K562 (cell line): ENCODE data around the gene EEF2. TPM values are rescaled to one million over a fixed set of nuclear protein-coding genes. Genes with fewer than 3 reads are reported as not detected.

Experiments used
- ADNP ChIP-seq: fragments of 200-800 bp; sonication (Bioruptor generic); IDR thresholded peaks from 2 replicates; pipeline ENCODE4 v1.6.1; 2016; ENCODE audit warnings: missing genetic modification characterization, missing compliant biosample characterization
- CBFB ChIP-seq: sonication (generic); formaldehyde crosslinking; IDR thresholded peaks from 2 replicates; pipeline ENCODE4 v1.4.0; 2020; ENCODE audit warnings: mild to moderate bottlenecking, missing genetic modification reagents
- COPS2 ChIP-seq: fragments of 450-650 bp; conservative IDR thresholded peaks from 2 replicates; pipeline ENCODE4 v1.6.1; 2016; ENCODE audit warnings: mild to moderate bottlenecking, moderate library complexity
- CREM ChIP-seq: IDR thresholded peaks from 2 replicates; pipeline ENCODE4 v1.6.1; 2014; ENCODE audit warnings: antibody characterized with exemption, low read depth
- FOSL1 ChIP-seq: fragments of 200-800 bp; sonication (Bioruptor generic); conservative IDR thresholded peaks from 2 replicates; pipeline ENCODE4 v1.6.1; 2016; ENCODE audit warnings: missing genetic modification characterization, missing compliant biosample characterization
- FOXJ2 ChIP-seq: fragments of 200-800 bp; sonication (Bioruptor generic); IDR thresholded peaks from 2 replicates; pipeline ENCODE4 v1.6.1; 2016; ENCODE audit warnings: missing genetic modification characterization, missing compliant biosample characterization
- GTF2A2 ChIP-seq: IDR thresholded peaks from 2 replicates; pipeline ENCODE4 v1.6.1; 2016; ENCODE audit warnings: mild to moderate bottlenecking, missing genetic modification characterization, missing compliant biosample characterization
- MAFK ChIP-seq: IDR thresholded peaks from 2 replicates; pipeline ENCODE4 v1.6.1; 2011; ENCODE audit warnings: low read length, improper control_type of control experiment
- MYBL2 ChIP-seq, 2 experiments: fragments of 450-650 bp in 1 of 2; sonication (generic) in 1 of 2; formaldehyde crosslinking in 1 of 2; IDR thresholded peaks; 2 replicates each; pipeline versions ENCODE4 v1.6.1 to v1.8.1; 2017 to 2022; ENCODE audit warnings: borderline replicate concordance in 1 of 2, inconsistent platforms in 1 of 2, low read depth in 1 of 2, mild to moderate bottlenecking in 1 of 2, missing genetic modification reagents in 1 of 2, moderate library complexity in 1 of 2
- NCOA4 ChIP-seq: fragments of 450-650 bp; IDR thresholded peaks from 2 replicates; pipeline ENCODE4 v1.6.1; 2018; ENCODE audit warnings: mild to moderate bottlenecking; ENCODE audit not compliant: partially characterized antibody
- NFIX ChIP-seq: fragments of 250-450 bp; sonication (Bioruptor Pico); IDR thresholded peaks from 2 replicates; pipeline ENCODE4 v1.4.0; 2020; ENCODE audit warnings: low read depth, mild to moderate bottlenecking, moderate library complexity
- NRF1 ChIP-seq, 2 experiments: fragments of 450-650 bp; IDR thresholded peaks in 1 of 2; conservative IDR thresholded peaks in 1 of 2; 2 replicates each; pipeline ENCODE4 v1.6.1; 2014; ENCODE audit warnings: mild to moderate bottlenecking in 2 of 2
- PHB ChIP-seq: fragments of 250-450 bp; sonication (Bioruptor Pico); IDR thresholded peaks from 2 replicates; pipeline ENCODE4 v1.5.0; 2021
- SAP30 ChIP-seq: fragments of 200-600 bp; sonication (generic); IDR thresholded peaks from 2 replicates; pipeline ENCODE4 v1.6.1; 2012; ENCODE audit warnings: borderline replicate concordance, low read depth, mild to moderate bottlenecking, moderate library complexity, low read length, control low read depth, inconsistent platforms; ENCODE audit not compliant: insufficient read depth, poor library complexity, severe bottlenecking
- SLC30A9 ChIP-seq: fragments of 250-450 bp; sonication (Bioruptor Pico); IDR thresholded peaks from 2 replicates; pipeline ENCODE4 v1.8.0; 2022; ENCODE audit warnings: mild to moderate bottlenecking, moderate library complexity
- SNIP1 ChIP-seq: fragments of 450-650 bp; IDR thresholded peaks from 2 replicates; pipeline ENCODE4 v1.7.1; 2017; ENCODE audit warnings: low read depth, mild to moderate bottlenecking
- TAF9B ChIP-seq: fragments of 450-650 bp; IDR thresholded peaks from 2 replicates; pipeline ENCODE4 v1.6.1; 2018; ENCODE audit warnings: mild to moderate bottlenecking; ENCODE audit not compliant: partially characterized antibody
- ZNF174 ChIP-seq: fragments of 250-450 bp; sonication (Bioruptor Pico); IDR thresholded peaks from 2 replicates; pipeline ENCODE4 v1.4.0; 2020; ENCODE audit warnings: mild to moderate bottlenecking
- ZNF311 ChIP-seq: fragments of 250-450 bp; sonication (Bioruptor Pico); IDR thresholded peaks from 2 replicates; pipeline ENCODE4 v1.4.0; 2020; ENCODE audit warnings: mild to moderate bottlenecking, moderate library complexity
- polyA plus RNA-seq, 8 experiments: library from polyadenylated mRNA; depleted of rRNA in 4 of 8; stranded (reverse) in 5 of 8; unstranded in 3 of 8; fragments of >200 nt; fragmentation: Nextera tagmentation in 2 of 8; fragmentation: Illumina TruSeq in 1 of 8; extraction: Ambion mirVana in 2 of 8; extraction: Trizol in 1 of 8; gene quantifications; 2 replicates each; pipeline versions ENCODE4 v1.2.1 to v1.2.3, GENCODE V29; 2011 to 2014; ENCODE audit warnings: inconsistent platforms in 1 of 8, missing spikeins in 1 of 8
- total RNA-seq, 7 experiments: library from RNA; depleted of rRNA in 6 of 7; stranded (reverse); fragments of >200 nt in 6 of 7; fragmentation: Illumina TruSeq in 2 of 7; extraction: Trizol in 2 of 7; gene quantifications; 2 replicates each; pipeline versions ENCODE4 v1.2.1 to v1.2.3, GENCODE V29; 2011 to 2021; ENCODE audit warnings: low replicate concordance in 1 of 7
- TF ChIP-seq, protein P1 (sequence below): sonication (generic); formaldehyde crosslinking; IDR thresholded peaks from 2 replicates; pipeline ENCODE4 v1.8.0; 2022; ENCODE audit warnings: mild to moderate bottlenecking, low read depth, missing genetic modification reagents
- TF ChIP-seq, protein P2 (sequence below): fragments of 150-350 bp; conservative IDR thresholded peaks from 2 replicates; pipeline ENCODE4 v1.6.1; 2014; ENCODE audit warnings: low read length
- TF ChIP-seq, protein P3 (sequence below): fragments of 250-450 bp; sonication (Bioruptor Pico); IDR thresholded peaks from 2 replicates; pipeline ENCODE4 v1.8.0; 2022; ENCODE audit warnings: moderate library complexity, mild to moderate bottlenecking, inconsistent platforms
- TF ChIP-seq, protein P4 (sequence below), 3 experiments: IDR thresholded peaks in 2 of 3; conservative IDR thresholded peaks in 1 of 3; 2 replicates each; pipeline ENCODE4 v1.5.1; 2011 to 2012; ENCODE audit warnings: low read length in 3 of 3, mild to moderate bottlenecking in 3 of 3, control low read depth in 2 of 3, improper control_type of control experiment in 1 of 3, inconsistent platforms in 1 of 3, low read depth in 1 of 3, mixed read lengths in 1 of 3, moderate library complexity in 1 of 3; ENCODE audit not compliant: insufficient read depth in 2 of 3

Gene EEF2
- total and polyA plus RNA-seq, 9 of the 15 experiments (the other 6 are each of a cell fraction or from before 2014, with no cell fraction given) = 372 to 3,003 (median 1,453) TPM

DNA sequence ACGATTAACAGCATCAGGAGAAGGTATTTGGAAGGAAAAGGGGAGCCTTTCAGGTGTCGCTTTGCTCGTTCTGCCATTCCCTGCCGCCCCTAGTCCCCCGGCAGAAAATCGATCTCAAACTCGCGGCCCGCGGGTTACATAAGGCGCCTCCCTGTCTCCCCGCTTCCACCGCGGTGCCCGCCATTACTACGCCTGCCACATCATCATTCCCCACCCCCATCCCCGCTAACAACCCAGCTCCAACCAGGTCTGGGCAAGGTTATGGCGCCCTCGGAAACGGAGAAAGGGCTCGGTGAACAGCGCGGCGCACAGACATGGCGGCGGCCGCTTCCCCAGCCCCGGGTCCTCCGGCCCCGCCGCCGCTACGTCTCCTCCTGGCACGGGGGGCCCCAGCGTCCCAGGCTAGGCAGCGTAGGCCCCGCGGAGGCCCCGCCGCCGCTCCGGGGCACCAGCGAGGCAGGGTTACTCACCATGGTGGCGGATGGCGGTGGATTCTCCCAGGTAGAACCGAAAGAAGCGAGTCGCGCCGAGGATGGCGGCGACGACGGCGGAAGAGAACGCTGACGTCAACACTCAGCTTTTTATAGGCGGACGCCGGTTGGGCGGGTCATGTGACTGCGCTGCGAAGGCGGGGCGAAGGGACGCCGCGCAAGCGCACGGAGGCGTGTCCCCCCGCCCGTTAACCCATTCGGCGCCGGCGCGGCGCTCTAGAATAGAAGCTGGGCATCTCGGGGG lies at the start of gene EEF2 (continued):
- TF ChIP-seq, protein P1, sequence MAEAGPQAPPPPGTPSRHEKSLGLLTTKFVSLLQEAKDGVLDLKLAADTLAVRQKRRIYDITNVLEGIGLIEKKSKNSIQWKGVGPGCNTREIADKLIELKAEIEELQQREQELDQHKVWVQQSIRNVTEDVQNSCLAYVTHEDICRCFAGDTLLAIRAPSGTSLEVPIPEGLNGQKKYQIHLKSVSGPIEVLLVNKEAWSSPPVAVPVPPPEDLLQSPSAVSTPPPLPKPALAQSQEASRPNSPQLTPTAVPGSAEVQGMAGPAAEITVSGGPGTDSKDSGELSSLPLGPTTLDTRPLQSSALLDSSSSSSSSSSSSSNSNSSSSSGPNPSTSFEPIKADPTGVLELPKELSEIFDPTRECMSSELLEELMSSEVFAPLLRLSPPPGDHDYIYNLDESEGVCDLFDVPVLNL (CRISPR knock-in tag) = peak; percentile 25; the same call in 1 of the 2 replicates
- TF ChIP-seq SAP30 (peak; percentile 48), PHB (CRISPR knock-in tag) (0 out of 2 replicates have a peak, but pooled peaks have one; percentile 11), NRF1 (conservative IDR thresholded peaks at IDR 0.05 in 1 of 2, IDR thresholded peaks at IDR 0.05 in 1 of 2) (peak; percentile 98), CREM (peak; percentile 95), NCOA4 (no peak), ZNF174 (CRISPR knock-in tag) (no peak), ADNP (tag) (no peak), COPS2 (no peak), NFIX (no peak), SNIP1 (no peak), ZNF311 (no peak), GTF2A2 (tag) (peak; percentile 98), MYBL2 (IDR thresholded peaks at IDR 0.05; ENCODE audit: low read depth) (no peak), MYBL2 (CRISPR knock-in tag; IDR thresholded peaks at IDR 0.05; ENCODE audit: borderline replicate concordance) (no peak), FOXJ2 (tag) (no peak), CBFB (no peak), SLC30A9 (CRISPR knock-in tag) (no peak), MAFK (peak; percentile 67), TAF9B (peak; percentile 99), FOSL1 (tag) (peak; percentile 74)
- TF ChIP-seq, protein P2, sequence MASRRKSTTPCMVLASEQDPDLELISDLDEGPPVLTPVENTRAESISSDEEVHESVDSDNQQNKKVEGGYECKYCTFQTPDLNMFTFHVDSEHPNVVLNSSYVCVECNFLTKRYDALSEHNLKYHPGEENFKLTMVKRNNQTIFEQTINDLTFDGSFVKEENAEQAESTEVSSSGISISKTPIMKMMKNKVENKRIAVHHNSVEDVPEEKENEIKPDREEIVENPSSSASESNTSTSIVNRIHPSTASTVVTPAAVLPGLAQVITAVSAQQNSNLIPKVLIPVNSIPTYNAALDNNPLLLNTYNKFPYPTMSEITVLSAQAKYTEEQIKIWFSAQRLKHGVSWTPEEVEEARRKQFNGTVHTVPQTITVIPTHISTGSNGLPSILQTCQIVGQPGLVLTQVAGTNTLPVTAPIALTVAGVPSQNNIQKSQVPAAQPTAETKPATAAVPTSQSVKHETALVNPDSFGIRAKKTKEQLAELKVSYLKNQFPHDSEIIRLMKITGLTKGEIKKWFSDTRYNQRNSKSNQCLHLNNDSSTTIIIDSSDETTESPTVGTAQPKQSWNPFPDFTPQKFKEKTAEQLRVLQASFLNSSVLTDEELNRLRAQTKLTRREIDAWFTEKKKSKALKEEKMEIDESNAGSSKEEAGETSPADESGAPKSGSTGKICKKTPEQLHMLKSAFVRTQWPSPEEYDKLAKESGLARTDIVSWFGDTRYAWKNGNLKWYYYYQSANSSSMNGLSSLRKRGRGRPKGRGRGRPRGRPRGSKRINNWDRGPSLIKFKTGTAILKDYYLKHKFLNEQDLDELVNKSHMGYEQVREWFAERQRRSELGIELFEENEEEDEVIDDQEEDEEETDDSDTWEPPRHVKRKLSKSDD = no peak
- TF ChIP-seq, protein P3, sequence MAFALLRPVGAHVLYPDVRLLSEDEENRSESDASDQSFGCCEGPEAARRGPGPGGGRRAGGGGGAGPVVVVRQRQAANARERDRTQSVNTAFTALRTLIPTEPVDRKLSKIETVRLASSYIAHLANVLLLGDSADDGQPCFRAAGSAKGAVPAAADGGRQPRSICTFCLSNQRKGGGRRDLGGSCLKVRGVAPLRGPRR (CRISPR knock-in tag) = no peak
- TF ChIP-seq, protein P4, sequence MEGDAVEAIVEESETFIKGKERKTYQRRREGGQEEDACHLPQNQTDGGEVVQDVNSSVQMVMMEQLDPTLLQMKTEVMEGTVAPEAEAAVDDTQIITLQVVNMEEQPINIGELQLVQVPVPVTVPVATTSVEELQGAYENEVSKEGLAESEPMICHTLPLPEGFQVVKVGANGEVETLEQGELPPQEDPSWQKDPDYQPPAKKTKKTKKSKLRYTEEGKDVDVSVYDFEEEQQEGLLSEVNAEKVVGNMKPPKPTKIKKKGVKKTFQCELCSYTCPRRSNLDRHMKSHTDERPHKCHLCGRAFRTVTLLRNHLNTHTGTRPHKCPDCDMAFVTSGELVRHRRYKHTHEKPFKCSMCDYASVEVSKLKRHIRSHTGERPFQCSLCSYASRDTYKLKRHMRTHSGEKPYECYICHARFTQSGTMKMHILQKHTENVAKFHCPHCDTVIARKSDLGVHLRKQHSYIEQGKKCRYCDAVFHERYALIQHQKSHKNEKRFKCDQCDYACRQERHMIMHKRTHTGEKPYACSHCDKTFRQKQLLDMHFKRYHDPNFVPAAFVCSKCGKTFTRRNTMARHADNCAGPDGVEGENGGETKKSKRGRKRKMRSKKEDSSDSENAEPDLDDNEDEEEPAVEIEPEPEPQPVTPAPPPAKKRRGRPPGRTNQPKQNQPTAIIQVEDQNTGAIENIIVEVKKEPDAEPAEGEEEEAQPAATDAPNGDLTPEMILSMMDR (IDR thresholded peaks at IDR 0.05 in 2 of 3, conservative IDR thresholded peaks at IDR 0.05 in 1 of 3; ENCODE audit: insufficient read depth in 2 of 3, low read depth in 1 of 3, low read length in 3 of 3) = no peak
